Stimulated activated CD4-positive, alpha-beta T cell treated with anti-CD3 and anti-CD28 coated beads, Interleukin-1b, Interleukin-23, amount 100 ng/mL, for 4 hours (primary cell): ENCODE results near the gene LRRC47.

ENCODE experiments used
- DNase-seq, 2 donors: peaks; one replicate each; pipeline ENCODE4 v3.0.0-alpha.2; 2020; ENCODE audit warnings: low read depth in 2 of 2

LRRC47 gene

DNA sequence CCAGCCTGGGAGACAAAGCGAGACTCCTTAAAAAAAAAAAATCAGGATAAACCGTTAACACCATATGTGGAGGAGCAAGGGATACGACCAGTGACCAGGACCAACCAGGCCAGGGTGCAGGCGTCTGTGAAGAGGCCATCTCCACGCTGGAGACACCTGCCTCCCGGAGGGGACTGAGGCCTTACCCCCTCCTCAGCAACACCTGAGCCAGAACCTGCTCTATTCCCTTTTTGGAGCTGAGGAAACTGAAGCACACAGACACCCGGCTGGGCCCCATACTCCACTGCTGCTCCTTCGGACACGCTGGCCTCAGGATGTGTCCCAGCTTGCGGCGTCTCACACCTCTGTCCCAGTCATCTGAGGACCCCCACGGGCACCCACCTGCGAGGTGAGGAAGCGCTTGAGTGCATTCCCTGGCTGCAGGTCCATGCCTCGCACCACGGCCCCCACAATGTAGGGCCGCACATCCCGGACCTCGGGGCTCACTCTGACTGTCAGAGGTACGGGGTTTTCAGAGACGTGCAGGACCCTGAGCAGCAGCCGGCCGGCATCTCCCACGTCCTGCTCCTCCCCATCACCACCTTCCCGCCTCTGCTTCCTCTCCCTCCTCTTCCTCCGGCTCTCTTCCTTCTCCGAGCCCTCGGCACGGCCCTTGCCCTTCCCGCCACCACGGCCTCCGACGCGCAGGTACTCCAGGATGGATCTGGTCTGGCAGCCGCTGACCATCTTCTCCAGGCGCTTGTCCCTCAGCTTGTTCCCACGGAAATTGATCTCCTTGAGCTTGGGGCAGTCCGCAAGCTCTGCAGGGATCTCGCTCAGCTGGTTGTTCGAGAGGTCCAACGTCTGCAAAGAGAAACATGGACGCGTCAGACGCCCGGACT lies 9.6 kb downstream of the LRRC47 start:
- DNase-seq = no peak

DNA sequence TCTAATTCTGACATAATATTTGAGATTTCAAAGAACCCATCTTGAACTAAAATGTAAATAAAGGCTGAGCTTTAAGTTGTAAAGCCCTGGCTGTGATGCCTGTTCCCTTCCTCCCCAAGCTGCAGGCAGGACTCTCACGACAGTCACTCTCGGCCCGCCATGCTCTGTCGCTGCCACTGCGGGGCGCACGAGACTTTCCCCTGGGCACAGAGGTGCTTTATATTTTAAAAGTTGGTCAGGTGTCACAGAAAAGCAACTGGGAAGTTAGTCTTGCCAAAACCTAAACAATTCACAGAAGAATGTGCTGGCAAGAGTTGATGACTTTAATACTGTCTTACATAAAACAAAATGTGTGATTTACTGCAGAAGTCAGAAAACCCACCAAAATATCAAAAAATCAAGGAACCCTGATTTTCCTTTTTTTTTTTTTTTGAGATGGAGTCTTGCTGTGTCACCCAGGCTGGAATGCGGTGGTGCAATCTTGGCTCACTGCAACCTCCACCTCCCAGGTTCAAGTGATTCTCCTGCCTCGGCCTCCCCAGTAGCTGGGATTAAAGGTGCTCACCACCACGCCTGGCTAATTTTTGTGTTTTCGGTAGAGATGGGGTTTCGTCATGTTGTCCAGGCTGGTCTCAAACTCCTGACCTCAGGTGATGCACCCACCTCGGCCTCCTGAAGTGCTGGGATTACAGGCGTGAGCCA lies 10.7 kb downstream of the LRRC47 start:
- no peak for DNase-seq

DNA sequence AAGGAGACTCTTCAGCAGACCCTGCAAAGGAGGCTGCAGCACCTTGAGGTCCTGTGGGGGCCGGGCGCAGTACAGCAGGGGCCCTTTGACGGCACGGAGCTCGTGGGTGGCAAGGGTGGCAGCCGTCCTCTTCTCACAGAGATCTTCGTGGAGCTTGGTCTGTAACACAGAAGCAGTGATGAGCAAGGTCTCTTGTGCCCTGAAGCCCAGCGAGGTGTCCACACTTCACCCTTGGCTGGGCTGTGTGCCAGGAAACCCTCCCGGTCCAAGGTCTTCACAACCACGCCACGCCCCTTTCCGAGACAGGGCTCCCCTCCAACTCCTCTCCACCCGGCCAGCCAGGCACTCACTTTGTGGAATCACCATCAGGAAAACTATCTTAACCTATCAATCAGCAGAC lies 11.3 kb downstream of the LRRC47 start:
- no peak for DNase-seq

DNA sequence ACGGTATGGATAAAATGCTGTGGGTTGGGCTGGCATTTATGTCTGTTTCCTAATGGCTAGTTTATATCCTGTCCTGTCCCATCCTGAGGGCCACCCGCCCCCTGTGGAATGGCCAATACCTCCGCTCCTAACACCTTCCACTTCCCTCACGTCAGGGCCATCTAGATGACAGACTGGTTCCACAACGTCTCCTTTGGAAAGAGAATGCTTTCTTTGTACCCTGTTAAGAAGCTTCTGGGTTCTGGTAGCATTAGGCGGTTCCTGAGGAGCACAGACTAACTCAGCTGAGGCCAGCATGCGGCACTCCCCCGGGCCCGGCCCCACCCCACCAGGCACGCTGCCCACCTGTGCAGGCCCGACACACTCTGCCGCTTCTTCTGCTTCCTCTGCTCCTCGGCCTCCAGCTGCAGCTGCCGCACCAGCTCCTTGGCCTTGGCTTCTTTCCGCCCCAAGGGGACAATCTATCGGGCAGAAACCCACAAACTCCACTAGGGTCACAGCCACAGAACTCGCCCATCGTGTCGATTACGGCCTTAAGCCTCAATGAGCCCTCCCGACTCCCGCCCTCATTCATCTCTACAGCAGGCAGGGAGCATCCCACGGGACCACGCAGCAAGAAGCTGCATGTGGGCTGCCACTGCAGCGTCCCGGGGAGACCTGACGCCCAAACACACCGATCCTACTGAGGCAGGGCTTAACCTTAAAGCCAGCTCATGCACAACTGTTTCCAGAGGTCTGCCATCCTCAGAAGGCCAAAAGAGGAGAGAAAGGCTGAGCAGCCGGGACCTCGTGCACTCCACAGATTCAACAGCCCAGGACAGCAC lies 12.4 kb downstream of the LRRC47 start:
- no peak for DNase-seq

DNA sequence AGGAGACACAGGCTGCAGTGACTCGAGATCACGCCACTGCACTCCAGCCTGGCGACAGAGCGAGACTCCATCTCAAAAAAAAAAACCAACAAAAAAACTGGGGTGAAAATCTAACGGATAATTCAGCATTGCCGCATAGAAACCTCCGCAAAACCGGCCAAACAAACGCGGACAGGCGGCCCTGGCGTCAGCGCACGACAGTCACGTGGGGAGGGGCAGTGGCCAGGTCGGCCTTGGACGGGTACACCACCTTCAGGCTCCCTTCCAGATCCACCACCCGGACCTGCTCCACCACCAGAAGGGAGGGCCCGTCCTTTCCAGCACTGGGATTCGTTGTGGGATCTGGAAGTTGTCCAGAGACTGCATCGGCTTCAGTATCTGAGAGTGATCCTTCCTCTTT lies 15.4 kb downstream of the LRRC47 start:
- no peak for DNase-seq

DNA sequence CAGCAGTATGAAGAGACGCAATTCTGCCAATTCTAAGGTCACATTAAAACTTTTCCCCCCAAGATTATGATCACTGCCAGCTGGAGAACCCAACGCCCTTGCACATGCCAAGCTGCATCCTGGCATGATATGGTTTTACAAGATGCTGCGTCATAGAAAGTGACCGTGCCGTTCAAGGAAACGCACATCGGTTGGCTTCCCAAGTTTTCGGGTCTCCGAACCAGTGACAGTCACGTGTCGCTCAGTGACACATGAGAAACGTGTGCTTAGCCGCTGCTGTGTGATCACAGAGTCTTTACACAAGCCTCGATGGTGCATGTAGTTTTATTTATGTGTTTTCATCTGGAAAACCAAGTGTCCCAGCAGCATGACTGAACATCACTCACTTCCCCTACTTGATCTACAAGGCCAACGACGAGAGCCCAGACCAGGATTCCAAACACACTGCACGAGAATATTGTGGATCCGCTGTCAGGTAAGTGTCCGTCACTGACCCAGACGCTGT lies 16.3 kb downstream of the LRRC47 start:
- DNase-seq = no peak

DNA sequence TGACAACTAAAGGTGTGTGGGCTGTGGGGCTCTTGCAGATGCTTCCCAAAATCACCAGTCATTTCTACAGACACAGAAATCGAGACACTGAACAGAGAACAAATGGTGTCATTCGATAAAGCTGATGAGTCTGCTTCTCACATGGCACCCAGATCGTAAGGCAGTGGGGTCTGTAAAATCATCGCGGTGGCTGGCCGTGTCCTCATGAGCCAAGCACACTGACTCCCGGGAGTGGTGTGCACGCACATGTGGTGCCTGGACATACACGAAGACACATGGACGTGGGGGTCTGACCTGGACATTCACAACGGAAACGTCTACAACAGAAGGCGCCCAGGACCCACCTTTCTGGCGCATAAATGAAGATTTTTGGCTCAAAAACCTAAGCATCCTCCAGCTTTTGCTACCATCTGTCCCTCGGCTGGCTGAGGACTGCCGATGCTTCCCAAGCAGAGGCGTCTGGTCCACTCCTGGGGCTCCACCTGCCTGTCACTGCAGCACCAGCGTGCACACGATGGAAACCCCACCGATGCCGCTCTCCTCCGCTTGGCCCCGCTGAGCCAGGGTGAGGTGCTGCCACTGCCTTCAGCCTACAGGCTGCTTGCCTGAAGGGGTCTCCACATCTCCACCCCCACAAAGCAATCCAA lies 16.9 kb downstream of the LRRC47 start:
- no peak for DNase-seq

DNA sequence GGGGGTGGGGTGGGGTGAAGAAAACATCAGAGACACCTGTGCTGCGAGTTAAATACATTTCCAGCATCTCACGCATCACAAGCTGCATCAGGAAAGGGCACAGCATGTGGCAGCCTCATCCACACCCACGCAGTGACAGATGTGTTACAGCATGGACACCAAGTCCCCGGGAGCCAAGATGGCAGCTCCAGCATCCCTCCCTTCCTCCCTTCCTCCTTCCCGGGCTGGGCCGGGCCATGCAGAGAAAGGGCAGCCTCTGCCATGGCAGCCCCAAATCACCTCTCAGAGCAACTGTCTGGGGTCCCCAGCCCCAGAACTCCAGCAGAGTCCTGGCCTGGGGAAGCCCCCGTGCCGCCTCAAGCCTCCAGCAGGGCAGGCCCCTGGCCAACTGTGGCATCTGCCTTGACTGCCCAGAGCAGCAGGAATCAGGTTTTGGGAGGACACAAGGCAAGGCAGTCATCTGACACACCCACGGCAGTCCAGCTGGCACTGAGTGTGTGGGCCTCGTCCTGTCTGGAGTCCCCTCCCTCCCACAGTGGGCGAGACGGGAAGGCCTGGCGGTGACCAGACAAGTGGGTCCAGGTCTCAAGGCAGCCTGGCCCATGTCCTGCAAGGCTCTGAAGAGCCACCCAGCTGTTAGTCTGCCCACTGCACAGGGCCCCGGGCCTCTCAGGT lies 17.6 kb downstream of the LRRC47 start:
- DNase-seq = no peak

DNA sequence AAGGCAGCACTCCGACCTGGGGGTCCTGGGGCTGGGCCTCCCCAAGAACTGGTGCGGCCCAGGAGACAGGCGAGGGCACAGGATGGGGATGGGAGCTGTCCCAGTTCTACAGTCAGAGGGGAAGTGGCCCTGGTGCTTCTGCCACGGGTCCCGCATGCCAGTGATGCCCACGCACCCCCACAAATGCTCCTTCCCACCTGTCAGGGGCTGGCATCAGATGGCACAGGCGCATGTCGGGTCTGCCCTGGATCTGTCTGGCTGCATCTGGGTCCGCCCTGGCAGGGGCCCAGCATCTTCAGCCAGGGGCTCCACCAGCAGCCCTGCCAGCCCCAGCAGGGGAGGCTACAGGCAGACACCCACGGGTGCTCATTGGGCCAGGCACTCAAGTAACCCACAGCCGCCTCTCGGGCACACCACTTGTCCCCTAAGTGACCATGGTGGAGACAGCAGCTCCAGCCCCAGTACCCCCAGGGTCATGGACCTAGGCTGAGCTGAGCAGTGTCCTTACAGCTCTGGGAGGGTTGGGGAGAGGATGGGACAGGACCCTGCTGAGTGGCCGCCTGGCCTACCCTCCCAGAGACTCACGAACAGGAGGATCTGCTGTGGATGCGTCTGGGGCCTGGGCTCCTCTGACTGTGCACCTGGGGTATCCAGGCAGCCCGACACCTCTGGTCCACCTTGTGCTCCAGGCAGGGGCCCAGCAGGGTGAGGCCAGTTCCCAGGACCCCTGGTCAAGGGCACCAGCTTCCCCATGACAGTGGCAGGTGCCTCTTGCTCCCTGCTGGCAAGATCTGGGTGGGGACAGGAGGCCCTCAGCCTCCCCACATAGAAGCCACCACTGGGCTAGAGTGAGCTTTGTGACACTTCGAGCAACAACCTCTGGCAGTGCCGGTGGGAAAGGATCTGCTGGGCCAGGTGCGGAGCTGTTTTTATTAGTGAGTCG lies 18.4 kb downstream of the LRRC47 start:
- DNase-seq = no peak

DNA sequence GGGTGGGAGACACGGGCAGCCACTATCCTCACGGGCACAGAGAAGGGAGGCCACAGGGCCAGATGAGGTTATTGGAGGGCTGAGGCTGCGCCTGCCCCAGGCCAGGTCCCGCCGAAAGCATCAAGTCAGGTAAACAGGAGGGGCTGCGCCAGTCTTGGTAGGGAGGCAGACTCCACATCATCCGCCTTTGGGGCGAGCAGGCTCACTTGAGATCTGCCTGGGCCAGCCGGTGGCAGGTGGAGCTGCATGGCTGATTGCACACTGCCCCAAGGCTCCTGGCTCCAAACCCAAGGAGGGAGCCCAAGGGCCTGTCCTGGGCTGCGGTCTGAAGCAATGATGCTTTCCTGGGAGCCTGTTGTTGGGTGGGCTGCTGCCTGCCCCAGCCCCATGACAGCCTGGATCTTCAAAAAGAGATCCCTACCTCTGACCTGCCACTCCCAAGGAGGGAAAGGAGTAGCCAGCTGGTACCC lies 19.2 kb downstream of the LRRC47 start:
- no peak for DNase-seq

DNA sequence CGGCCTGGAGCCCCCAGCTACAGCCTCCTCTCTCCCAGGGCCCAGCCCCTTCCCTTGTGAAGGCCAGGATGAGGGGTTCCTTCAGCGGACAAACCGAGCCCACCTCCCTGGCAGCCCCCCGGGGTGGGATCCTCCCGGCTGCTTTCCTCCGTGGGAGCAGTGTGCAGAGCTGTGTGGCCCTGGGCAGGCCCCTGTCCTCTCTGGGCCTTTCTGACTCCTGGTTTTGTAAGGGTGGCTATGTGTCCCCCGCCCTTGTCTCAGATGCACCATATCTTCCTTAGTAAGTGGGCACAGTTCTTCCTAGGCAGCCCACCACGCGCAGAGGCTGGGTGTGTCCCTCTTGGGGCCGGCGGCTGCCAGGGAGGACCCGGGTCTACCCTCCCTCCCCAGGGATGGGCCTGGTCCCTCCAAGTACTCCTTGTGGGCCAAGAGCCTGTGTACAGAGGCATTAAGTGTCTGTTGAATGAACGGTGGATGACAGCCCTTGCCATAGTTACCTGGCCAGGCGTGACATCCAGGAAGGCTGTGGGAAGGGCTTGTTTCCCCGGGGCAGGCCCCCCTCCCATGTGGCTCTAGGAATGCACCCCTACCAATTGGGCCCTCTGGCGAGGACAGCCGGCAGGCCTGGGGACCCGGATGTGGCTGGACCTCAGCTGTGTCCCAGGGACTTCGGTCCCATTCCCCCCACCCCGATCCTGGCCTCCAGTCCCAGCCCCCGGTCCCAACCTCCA lies 19.9 kb downstream of the LRRC47 start:
- no peak for DNase-seq

DNA sequence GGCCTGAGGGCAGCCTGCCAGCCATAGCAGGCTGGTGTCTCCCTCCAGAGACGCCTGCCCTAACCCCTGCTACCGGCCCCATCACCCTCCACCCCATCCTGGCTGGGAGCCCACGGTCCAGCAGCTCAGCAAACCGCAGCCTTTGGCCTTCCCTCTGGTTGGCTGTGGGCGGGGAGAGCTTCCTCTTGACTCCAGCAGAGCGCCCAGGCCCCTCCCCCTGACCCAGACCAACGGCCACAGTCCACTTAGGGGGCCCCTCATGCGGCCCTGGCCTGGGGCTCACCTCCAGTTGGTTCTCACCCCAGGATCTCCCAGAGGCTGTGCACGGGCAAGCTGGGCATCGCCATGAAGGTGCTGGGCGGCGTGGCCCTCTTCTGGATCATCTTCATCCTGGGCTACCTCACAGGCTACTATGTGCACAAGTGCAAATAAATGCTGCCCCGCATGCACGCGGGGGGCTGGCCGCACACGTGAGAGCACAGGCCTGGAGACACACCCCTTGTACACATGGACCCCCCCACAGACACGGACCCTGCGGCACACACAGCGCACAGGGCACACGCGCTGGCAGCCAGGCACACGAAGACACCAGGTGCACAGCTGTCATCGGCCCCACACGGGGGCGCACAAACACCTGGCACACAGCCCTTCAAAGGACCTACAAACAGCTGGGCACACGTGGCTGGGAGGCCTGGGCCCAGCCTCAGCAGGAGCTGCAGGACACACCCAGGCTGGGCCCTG lies 20.6 kb downstream of the LRRC47 start:
- DNase-seq = peak in 1 of 2 donors; percentile 46

DNA sequence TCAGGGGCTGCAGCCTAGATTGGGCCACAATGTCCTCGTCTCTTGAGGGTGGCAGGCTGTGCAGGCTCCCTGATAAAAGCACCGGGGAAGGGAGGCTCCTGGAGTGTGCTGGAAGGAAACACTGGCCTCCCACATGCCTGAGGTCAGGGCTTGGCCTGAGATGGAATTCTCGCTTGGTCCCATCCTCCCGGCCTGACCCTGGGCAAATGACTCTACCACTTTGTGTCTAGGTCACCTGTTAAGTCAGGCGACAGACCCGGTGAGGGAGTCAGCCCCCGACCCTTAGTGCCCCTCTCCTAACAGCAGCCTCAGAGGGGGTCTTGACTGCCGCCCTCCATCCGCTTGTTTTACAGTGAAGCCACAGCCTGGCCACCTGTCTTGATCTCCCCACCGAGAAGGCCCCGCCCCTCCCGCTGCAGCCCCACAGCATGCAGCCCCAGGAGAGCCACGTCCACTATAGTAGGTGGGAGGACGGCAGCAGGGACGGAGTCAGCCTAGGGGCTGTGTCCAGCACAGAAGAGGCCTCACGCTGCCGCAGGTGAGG lies 21.3 kb downstream of the LRRC47 start:
- no peak for DNase-seq

DNA sequence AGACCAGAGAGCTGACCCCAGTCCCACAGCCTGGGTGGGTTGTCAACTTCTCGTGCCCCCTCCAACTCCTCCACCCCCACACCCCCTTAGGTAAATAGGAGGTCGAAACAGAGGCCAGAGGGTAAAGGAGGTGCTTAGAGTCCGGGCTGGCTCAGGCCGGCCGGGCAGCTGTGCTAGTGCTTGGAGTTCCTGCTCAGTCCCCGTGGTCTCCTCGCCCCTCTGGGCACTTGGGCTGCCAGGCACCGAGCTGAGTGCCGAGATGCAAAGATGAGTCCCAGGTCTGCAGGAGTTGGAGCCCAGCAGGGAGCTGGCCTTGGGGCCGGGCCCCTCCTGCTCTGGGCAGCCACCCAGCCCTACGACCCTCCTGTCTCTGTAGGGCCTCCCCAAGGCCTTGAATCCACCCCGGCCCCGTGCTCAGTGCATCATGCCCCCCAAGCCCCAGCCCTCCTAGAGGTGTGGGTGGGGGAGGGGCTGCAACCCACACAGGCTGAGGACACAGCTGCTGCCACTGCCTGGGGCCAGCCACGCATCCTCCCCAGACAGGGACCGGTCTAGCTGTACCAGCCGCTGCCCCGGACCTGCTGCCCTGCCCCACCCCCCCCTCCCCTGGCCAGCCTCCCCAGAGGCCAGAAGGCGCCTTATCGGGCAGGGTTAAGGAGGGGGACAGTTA lies 21.9 kb downstream of the LRRC47 start:
- no peak for DNase-seq

DNA sequence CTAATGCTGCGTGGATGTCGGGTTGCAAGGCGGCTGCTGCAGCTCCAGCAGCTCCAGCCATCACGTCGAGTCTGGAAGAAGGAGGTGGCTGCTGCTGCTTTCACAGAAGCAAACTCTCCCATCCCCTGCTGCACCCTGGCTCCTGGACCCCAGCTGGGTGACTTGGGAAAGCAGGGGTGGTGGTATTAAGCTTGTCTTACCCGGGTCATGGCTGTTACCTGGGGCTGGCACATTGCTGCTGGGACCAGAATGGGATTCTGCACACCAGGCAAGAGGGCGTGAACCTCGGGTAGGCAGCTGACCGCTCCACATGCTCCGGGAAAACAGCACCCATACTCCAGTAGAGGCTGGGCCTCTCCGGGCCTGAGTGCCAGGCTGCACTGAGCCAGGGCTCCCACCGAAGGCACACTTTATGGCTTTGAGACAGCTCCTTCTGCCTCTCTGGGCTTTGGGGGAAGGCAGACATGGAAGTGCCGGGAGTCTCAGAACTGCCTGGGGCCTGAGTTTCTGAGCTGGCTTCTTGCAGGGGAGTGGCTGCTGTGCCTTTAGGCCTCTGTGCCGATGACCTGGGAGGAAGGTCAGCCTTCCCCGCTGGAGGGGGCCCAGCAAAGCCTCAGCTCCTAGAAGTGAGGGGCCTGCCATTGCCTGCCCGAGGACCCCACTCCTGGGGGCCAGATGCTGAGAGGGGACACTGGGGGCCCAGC lies 22.6 kb downstream of the LRRC47 start:
- DNase-seq = no peak

DNA sequence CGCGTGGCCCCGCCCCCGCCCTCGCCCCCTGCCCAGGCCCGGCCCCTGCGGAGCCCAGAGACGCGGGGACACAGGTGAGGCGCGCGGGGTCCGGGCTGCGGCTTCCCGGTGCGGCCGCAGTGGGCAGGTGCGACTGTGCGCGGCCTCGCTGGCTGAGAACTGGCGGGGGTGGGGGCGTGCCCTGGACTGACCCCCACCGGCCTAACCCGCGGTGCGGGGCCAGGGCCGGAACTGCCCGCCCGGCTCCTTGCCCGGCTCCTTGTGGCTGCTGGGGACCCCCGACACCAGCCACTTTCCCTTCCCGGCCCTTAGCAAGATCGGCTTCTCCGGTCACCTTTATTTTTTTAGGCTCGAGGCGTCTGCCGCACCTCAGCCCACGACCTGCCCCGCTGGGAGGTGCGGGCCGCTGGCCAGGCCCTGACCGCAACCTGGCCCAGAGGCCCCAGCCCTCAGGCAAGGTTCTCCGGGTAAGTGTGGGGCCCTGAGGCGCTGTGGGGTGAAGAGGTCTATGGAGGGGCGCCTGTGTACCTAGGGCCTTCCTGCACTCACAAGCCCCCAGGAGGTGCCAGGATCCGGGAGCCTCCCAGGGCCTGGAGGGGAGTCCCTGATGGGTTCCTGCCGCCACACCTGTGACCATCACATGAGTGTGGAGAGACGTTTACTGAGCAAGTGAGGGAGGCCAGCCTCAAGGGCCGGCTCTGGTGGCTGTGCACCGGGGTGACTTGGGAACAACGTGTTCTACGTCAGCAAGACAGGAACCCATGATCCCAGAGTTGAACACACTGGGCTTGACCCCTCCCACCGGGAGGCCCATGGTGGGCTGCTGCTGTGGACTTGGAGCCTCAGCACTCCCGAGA lies 23.4 kb downstream of the LRRC47 start, which contains the start of gene SMIM1:
TSS of gene SMIM1 (plus strand) at position 35 of the 857 bp plus-strand sequence. CDS start 2,625 bp downstream, outside the sequence.
- no peak for DNase-seq
